GM19463 (cell line): ENCODE results near the gene ARNT2.

Experiments used
- ATAC-seq: cut with Tn5 transposase; IDR thresholded peaks from one replicate; pipeline ENCODE4 v1.9.1; 2021; ENCODE audit warnings: mild to moderate bottlenecking, moderate library complexity; ENCODE audit not compliant: unreplicated experiment

Gene ARNT2

GRCh38 chr15:80611543-80612080, 207.4 kb downstream of the ARNT2 start:
- no peak for ATAC-seq

- ATAC-seq = no peak
Measured at GRCh38 chr15:80612118-80612823, 208.1 kb downstream of the ARNT2 start.

- no peak for ATAC-seq
Measured at GRCh38 chr15:80613762-80614365, 209.7 kb downstream of the ARNT2 start.

- ATAC-seq = no peak
Measured at GRCh38 chr15:80614711-80615360, 210.7 kb downstream of the ARNT2 start.

GRCh38 chr15:80615361-80615736, 211.2 kb downstream of the ARNT2 start:
- ATAC-seq = no peak

- no peak for ATAC-seq
Measured at GRCh38 chr15:80615783-80616391, 211.7 kb downstream of the ARNT2 start.

GRCh38 chr15:80618685-80619400, 214.7 kb downstream of the ARNT2 start:
- ATAC-seq = no peak

GRCh38 chr15:80619680-80620079, 215.5 kb downstream of the ARNT2 start:
- no peak for ATAC-seq

GRCh38 chr15:80620141-80620540, 216.0 kb downstream of the ARNT2 start:
- ATAC-seq = no peak

GRCh38 chr15:80620931-80621330, 216.7 kb downstream of the ARNT2 start:
- no peak for ATAC-seq

- no peak for ATAC-seq
Measured at GRCh38 chr15:80626643-80627120, 222.5 kb downstream of the ARNT2 start.

- no peak for ATAC-seq
Measured at GRCh38 chr15:80629355-80629754, 225.2 kb downstream of the ARNT2 start.

GRCh38 chr15:80630981-80631380, 226.8 kb downstream of the ARNT2 start:
- ATAC-seq = no peak

GRCh38 chr15:80633221-80633620, 229.0 kb downstream of the ARNT2 start:
- ATAC-seq = no peak

GRCh38 chr15:80635953-80636352, 231.8 kb downstream of the ARNT2 start:
- ATAC-seq = no peak

GRCh38 chr15:80636675-80637074, 232.5 kb downstream of the ARNT2 start:
- ATAC-seq = no peak

- no peak for ATAC-seq
Measured at GRCh38 chr15:80637747-80638146, 233.6 kb downstream of the ARNT2 start.

- ATAC-seq = no peak
Measured at GRCh38 chr15:80638553-80639167, 234.5 kb downstream of the ARNT2 start.

GRCh38 chr15:80639168-80639555, 235.0 kb downstream of the ARNT2 start:
- ATAC-seq = no peak

- no peak for ATAC-seq
Measured at GRCh38 chr15:80640531-80641121, 236.4 kb downstream of the ARNT2 start.
